Inflammatory macrophage (primary cell): ENCODE measurements around the gene STARD10.

ENCODE experiments used
- DNase-seq, 2 donors: peaks; one replicate each; pipeline ENCODE4 v3.0.0-alpha.2; 2020 to 2022

Gene STARD10

GRCh38 chr11:72724851-72725723 is 68.8 kb downstream of the STARD10 start:
- peak; percentile 70 to 77 for DNase-seq

- DNase-seq = peak; percentile 76 to 94
Measured at GRCh38 chr11:72724021-72724551, 69.8 kb downstream of the STARD10 start.

- peak; percentile 49 to 71 for DNase-seq
Measured at GRCh38 chr11:72723508-72723907, 70.3 kb downstream of the STARD10 start.

GRCh38 chr11:72722050-72722748 is 71.6 kb downstream of the STARD10 start:
- DNase-seq = peak; percentile 98

GRCh38 chr11:72721689-72722049 is 72.2 kb downstream of the STARD10 start:
- DNase-seq = peak; percentile 50 to 76

- no peak for DNase-seq
Measured at GRCh38 chr11:72721276-72721675, 72.6 kb downstream of the STARD10 start.

- peak in 1 of 2 donors; percentile 36 for DNase-seq
Measured at GRCh38 chr11:72720784-72721183, 73.1 kb downstream of the STARD10 start.

- DNase-seq = peak; percentile 60 to 81
Measured at GRCh38 chr11:72720047-72720446, 73.8 kb downstream of the STARD10 start.

GRCh38 chr11:72719551-72719950 is 74.3 kb downstream of the STARD10 start:
- DNase-seq = no peak

GRCh38 chr11:72719144-72719543 is 74.7 kb downstream of the STARD10 start:
- DNase-seq = peak; percentile 50 to 57

- DNase-seq = peak; percentile 56 to 86
Measured at GRCh38 chr11:72718101-72718501, 75.7 kb downstream of the STARD10 start.

GRCh38 chr11:72716788-72717435 is 76.9 kb downstream of the STARD10 start:
- DNase-seq = no peak

GRCh38 chr11:72716290-72716689 is 77.6 kb downstream of the STARD10 start:
- no peak for DNase-seq

- DNase-seq = peak; percentile 48 to 72
Measured at GRCh38 chr11:72712841-72713240, 81.0 kb downstream of the STARD10 start.

GRCh38 chr11:72712168-72712751 is 81.6 kb downstream of the STARD10 start:
- DNase-seq = peak; percentile 96 to 98

GRCh38 chr11:72711141-72711540 is 82.7 kb downstream of the STARD10 start:
- no peak for DNase-seq

GRCh38 chr11:72710278-72710677 is 83.6 kb downstream of the STARD10 start:
- no peak for DNase-seq

- no peak for DNase-seq
Measured at GRCh38 chr11:72709478-72710238, 84.2 kb downstream of the STARD10 start.

- DNase-seq = no peak
Measured at GRCh38 chr11:72707032-72707431, 86.8 kb downstream of the STARD10 start.

- DNase-seq = no peak
Measured at GRCh38 chr11:72706579-72706978, 87.3 kb downstream of the STARD10 start.

GRCh38 chr11:72705442-72706365 is 88.1 kb downstream of the STARD10 start:
- DNase-seq = no peak
